IMR-90 (cell line): ENCODE data around the gene SEC11C. TPM values are rescaled to one million over a fixed set of nuclear protein-coding genes. Genes with fewer than 3 reads are reported as not detected.
A peak's percentile ranks its signal among the peaks of the same experiment; 100 is the strongest.

Experiments
- ATAC-seq: fragments of 200-7000 bp; cut with Tn5 transposase; 2 replicates; pipeline ENCODE4 v1.9.1; 2020; ENCODE audit warnings: low read depth, mild to moderate bottlenecking, moderate library complexity
- BruUV-seq: library from RNA; stranded (reverse); fragments of 400-500 nt; replicated peaks from 2 replicates; lab custom pipeline; 2021; lab: Mats Ljungman, UMichigan
- CTCF ChIA-PET: fragments of 300-600 bp; formaldehyde crosslinking; extraction: SDS; loops from one replicate; lab custom pipeline; 2021; ENCODE audit warnings: antibody characterized with exemption; lab: Yijun Ruan, JAX
- POLR2A ChIA-PET: fragments of 300-600 bp; sonication (Branson Sonifier 250); formaldehyde crosslinking; loops from one replicate; lab custom pipeline; 2022; ENCODE audit warnings: antibody characterized with exemption; ENCODE audit not compliant: unreplicated experiment; lab: Charles Lee
- DNase-seq: peaks from one replicate; pipeline ENCODE4 v3.0.0; 2013
- H2AFZ ChIP-seq: replicated peaks from 2 replicates; pipeline ENCODE3; 2013; ENCODE audit warnings: low read length, mild to moderate bottlenecking; ENCODE audit not compliant: poor library complexity
- H2AK5ac ChIP-seq: 2 replicates; pipeline ENCODE4 v1.6.1; 2013; ENCODE audit warnings: low read depth, low read length, inconsistent platforms
- H2AK9ac ChIP-seq: replicated peaks from 2 replicates; pipeline ENCODE3; 2013; ENCODE audit warnings: mild to moderate bottlenecking, low read depth, low read length, moderate library complexity; ENCODE audit not compliant: poor library complexity
- H2BK120ac ChIP-seq: 2 replicates; pipeline ENCODE4 v1.6.1; 2013; ENCODE audit warnings: low read depth, low read length, inconsistent platforms
- H2BK15ac ChIP-seq: 3 replicates; pipeline ENCODE4 v1.6.1; 2013; ENCODE audit warnings: low read depth, low read length, inconsistent platforms
- H2BK20ac ChIP-seq: 2 replicates; pipeline ENCODE4 v1.6.1; 2013; ENCODE audit warnings: low read depth, mild to moderate bottlenecking, inconsistent platforms, low read length, moderate library complexity
- H2BK5ac ChIP-seq: 2 replicates; pipeline ENCODE4 v1.6.1; 2013; ENCODE audit warnings: mild to moderate bottlenecking, low read depth, low read length, inconsistent platforms; ENCODE audit not compliant: poor library complexity, severe bottlenecking
- H3K14ac ChIP-seq: replicated peaks from 2 replicates; pipeline ENCODE4 v1.6.1; 2013; ENCODE audit warnings: low read depth, low read length, inconsistent platforms
- H3K18ac ChIP-seq: 2 replicates; pipeline ENCODE4 v1.6.1; 2013; ENCODE audit warnings: low read depth, low read length, control low read depth
- H3K23ac ChIP-seq: 2 replicates; pipeline ENCODE4 v1.6.1; 2013; ENCODE audit warnings: low read depth, low read length, inconsistent platforms
- H3K27ac ChIP-seq: 2 replicates; pipeline ENCODE4 v1.5.1; 2013; ENCODE audit warnings: mild to moderate bottlenecking, control low read depth, low read length; ENCODE audit not compliant: insufficient read depth
- H3K27me3 ChIP-seq: 2 replicates; pipeline ENCODE4 v1.6.1; 2013; ENCODE audit warnings: low read length; ENCODE audit not compliant: control insufficient read depth, insufficient read depth
- H3K36me3 ChIP-seq: 2 replicates; pipeline ENCODE4 v1.6.1; 2013; ENCODE audit warnings: low read length, mixed read lengths; ENCODE audit not compliant: control insufficient read depth, insufficient read depth
- H3K4ac ChIP-seq: 2 replicates; pipeline ENCODE4 v1.6.1; 2013; ENCODE audit warnings: low read depth, low read length, inconsistent platforms
- H3K4me1 ChIP-seq: 2 replicates; pipeline ENCODE4 v1.6.1; 2013; ENCODE audit warnings: low read length, mixed read lengths; ENCODE audit not compliant: control insufficient read depth, insufficient read depth
- H3K4me2 ChIP-seq: 2 replicates; pipeline ENCODE4 v1.6.1; 2013; ENCODE audit warnings: low read depth, mild to moderate bottlenecking, control low read depth, low read length, moderate library complexity
- H3K4me3 ChIP-seq: 2 replicates; pipeline ENCODE4 v1.5.1; 2013; ENCODE audit warnings: low read depth, mild to moderate bottlenecking, control low read depth, low read length, moderate library complexity; ENCODE audit not compliant: insufficient read depth
- H3K56ac ChIP-seq: 2 replicates; pipeline ENCODE4 v1.6.1; 2013; ENCODE audit warnings: low read length, inconsistent platforms; ENCODE audit not compliant: insufficient read depth; ENCODE audit errors: extremely low read depth
- H3K79me1 ChIP-seq, 2 experiments: 2 replicates each; pipeline ENCODE4 v1.6.1; 2013; ENCODE audit warnings: low read length in 2 of 2, inconsistent platforms in 1 of 2, low read depth in 1 of 2
- H3K9ac ChIP-seq: 2 replicates; pipeline ENCODE4 v1.6.1; 2013; ENCODE audit warnings: low read depth, low read length, control low read depth
- H3K9me1 ChIP-seq: 2 replicates; pipeline ENCODE4 v1.6.1; 2013; ENCODE audit warnings: low read length, inconsistent platforms; ENCODE audit not compliant: insufficient read depth
- H3K9me3 ChIP-seq: 2 replicates; pipeline ENCODE4 v1.6.1; 2013; ENCODE audit warnings: low read length; ENCODE audit not compliant: control insufficient read depth, insufficient read depth
- H4K20me1 ChIP-seq: 2 replicates; pipeline ENCODE4 v1.6.1; 2013; ENCODE audit warnings: low read length, inconsistent platforms; ENCODE audit not compliant: insufficient read depth
- H4K5ac ChIP-seq: 2 replicates; pipeline ENCODE4 v1.6.1; 2013; ENCODE audit warnings: mild to moderate bottlenecking, low read depth, low read length, control low read depth
- H4K8ac ChIP-seq, 2 experiments: 2 replicates each; pipeline ENCODE4 v1.6.1; 2013; ENCODE audit warnings: low read depth in 2 of 2, low read length in 2 of 2, control low read depth in 1 of 2, inconsistent platforms in 1 of 2
- H4K91ac ChIP-seq: 2 replicates; pipeline ENCODE4 v1.6.1; 2013; ENCODE audit warnings: low read depth, low read length, inconsistent platforms; ENCODE audit not compliant: insufficient read depth
- BHLHE40 ChIP-seq: fragments of 150-350 bp; IDR thresholded peaks from 2 replicates; pipeline ENCODE4 v1.6.1; 2016; ENCODE audit warnings: mild to moderate bottlenecking, low read depth, low read length
- CEBPB ChIP-seq: IDR thresholded peaks from 2 replicates; pipeline ENCODE4 v1.6.1; 2012; ENCODE audit warnings: low read depth, low read length, improper control_type of control experiment
- CHD1 ChIP-seq: IDR thresholded peaks from 2 replicates; pipeline ENCODE4 v1.6.1; 2012; ENCODE audit warnings: low read depth, low read length, improper control_type of control experiment
- FOS ChIP-seq: fragments of 150-350 bp; IDR thresholded peaks from 2 replicates; pipeline ENCODE4 v1.6.1; 2016; ENCODE audit warnings: low read depth, low read length
- MAFK ChIP-seq: IDR thresholded peaks from 2 replicates; pipeline ENCODE4 v1.6.1; 2012; ENCODE audit warnings: low read depth, low read length, improper control_type of control experiment
- MAZ ChIP-seq: IDR thresholded peaks from 2 replicates; pipeline ENCODE4 v1.6.1; 2012; ENCODE audit warnings: low read depth, mild to moderate bottlenecking, low read length, improper control_type of control experiment, moderate library complexity, borderline replicate concordance
- MXI1 ChIP-seq: IDR thresholded peaks from 2 replicates; pipeline ENCODE4 v1.6.1; 2012; ENCODE audit warnings: low read depth, mild to moderate bottlenecking, low read length, moderate library complexity, borderline replicate concordance
- NFE2L2 ChIP-seq: fragments of 150-350 bp; IDR thresholded peaks from 2 replicates; pipeline ENCODE4 v1.6.1; 2016; ENCODE audit warnings: low read depth, mild to moderate bottlenecking, low read length
- POLR2A ChIP-seq: IDR thresholded peaks from 2 replicates; pipeline ENCODE4 v1.6.1; 2012; ENCODE audit warnings: mild to moderate bottlenecking, low read depth, low read length
- RAD21 ChIP-seq: IDR thresholded peaks from 2 replicates; pipeline ENCODE4 v1.6.1; 2012; ENCODE audit warnings: low read length, improper control_type of control experiment
- RCOR1 ChIP-seq: IDR thresholded peaks from 2 replicates; pipeline ENCODE4 v1.6.1; 2012; ENCODE audit warnings: mild to moderate bottlenecking, low read length, improper control_type of control experiment; ENCODE audit not compliant: insufficient replicate concordance
- RFX5 ChIP-seq: IDR thresholded peaks from 2 replicates; pipeline ENCODE4 v1.8.0; 2012; ENCODE audit warnings: low read depth, mild to moderate bottlenecking, low read length, moderate library complexity
- SMC3 ChIP-seq: fragments of 150-350 bp; IDR thresholded peaks from 2 replicates; pipeline ENCODE4 v1.6.1; 2016; ENCODE audit warnings: low read depth, mild to moderate bottlenecking, antibody characterized with exemption, low read length, moderate library complexity
- WGBS, 2 experiments: methylation state at CpG; one replicate each; pipeline versions ENCODE4 v1.1.5 to v1.1.7; 2013; ENCODE audit warnings: missing lambda C conversion rate in 2 of 2; ENCODE audit not compliant: insufficient read length in 1 of 2; ENCODE audit errors: extremely low coverage in 2 of 2; 5-methylcytosine and 5-hydroxymethylcytosine counted together
- dilution Hi-C: fragments of 300-500 bp; cut with HindIII; formaldehyde crosslinking; loops from one replicate; pipeline ENCODE4 v1.14.3; 2018; ENCODE audit warnings: low sequenced_read_pairs; ENCODE audit not compliant: unreplicated experiment
- in situ Hi-C: fragments of 300-500 bp; cut with MboI; formaldehyde crosslinking; loops from 3 replicates; pipeline ENCODE4 v1.14.3; 2019; ENCODE audit warnings: low sequenced_read_pairs, inconsistent platforms, mixed read lengths
- intact Hi-C: fragments of 100-400 bp; cut with micrococcal nuclease; formaldehyde crosslinking; loops from 2 replicates; pipeline ENCODE4 v1.10.0; 2022
- polyA plus RNA-seq, 3 experiments: library from polyadenylated mRNA; depleted of rRNA; stranded (reverse); fragments of >200 nt; gene quantifications; 2 replicates each; pipeline ENCODE4 v1.2.3, GENCODE V29; 2012; ENCODE audit warnings: low replicate concordance in 1 of 3
- total RNA-seq: library from RNA; depleted of rRNA; stranded (reverse); fragments of >200 nt; gene quantifications from 2 replicates; pipeline ENCODE4 v1.2.3, GENCODE V29; 2012
- TF ChIP-seq, protein P1 (sequence below): fragments of 150-350 bp; IDR thresholded peaks from 2 replicates; pipeline ENCODE4 v1.6.1; 2016; ENCODE audit warnings: low read depth, mild to moderate bottlenecking, low read length, moderate library complexity, borderline replicate concordance
- TF ChIP-seq, protein P2 (sequence below): conservative IDR thresholded peaks from 2 replicates; pipeline ENCODE4 v1.5.1; 2012; ENCODE audit warnings: mild to moderate bottlenecking, low read depth, low read length, improper control_type of control experiment
- TF ChIP-seq, protein P3 (sequence below): fragments of 150-350 bp; IDR thresholded peaks from 2 replicates; pipeline ENCODE4 v1.6.1; 2017; ENCODE audit warnings: mild to moderate bottlenecking, antibody characterized with exemption, low read length, low read depth

Gene SEC11C
- total and polyA plus RNA-seq, 2 of the 4 experiments (the other 2 are of a cell fraction) = 10.6 to 11.9 TPM

DNA sequence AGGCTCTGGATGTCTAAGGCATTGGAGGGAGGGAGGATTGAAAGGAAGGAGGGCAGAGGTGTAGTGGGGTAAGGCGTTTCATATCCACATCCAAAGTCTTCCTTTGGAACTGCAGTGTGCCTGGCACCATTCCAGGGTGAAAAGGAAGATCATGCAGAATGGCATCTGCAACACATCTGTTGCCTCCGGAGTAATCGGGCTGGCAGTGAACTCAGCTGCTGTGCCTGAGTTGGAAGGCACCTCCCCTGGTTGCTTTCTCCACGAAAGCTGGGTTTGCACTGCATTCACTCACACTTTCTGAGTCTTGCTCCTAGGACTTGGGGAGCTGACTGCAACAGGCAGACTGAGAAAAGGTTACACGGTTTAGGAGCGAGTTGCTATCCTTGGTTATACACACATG lies 30.3 kb upstream of the SEC11C start:
- Histone ChIP-seq H4K8ac (no peak overlapping the region), H2AFZ (peak overlapping the region; percentile 43), H2AK9ac (no peak overlapping the region), H2BK5ac (no peak overlapping the region), H3K4me2 (no peak overlapping the region), H2BK15ac (no peak overlapping the region), H3K79me1 (no peaks in the 10 kb centered on the region), H2BK20ac (no peak overlapping the region), H3K9me1 (no peaks in the 10 kb centered on the region), H3K9ac (no peak overlapping the region), H2BK120ac (no peak overlapping the region), H3K14ac (no peak overlapping the region), H3K23ac (no peak overlapping the region), H3K27me3 (peaks cover 47% of the 10 kb centered on the region), H3K4ac (no peak overlapping the region), H4K91ac (no peak overlapping the region), H3K4me3 (no peak overlapping the region), H3K56ac (no peak overlapping the region), H4K20me1 (no peaks in the 10 kb centered on the region), H3K36me3 (no peaks in the 10 kb centered on the region), H3K4me1 (no peaks in the 10 kb centered on the region), H3K9me3 (no peaks in the 10 kb centered on the region), H2AK5ac (no peak overlapping the region), H3K27ac (no peak overlapping the region), H3K18ac (no peak overlapping the region), H4K5ac (no peak overlapping the region)
- TF ChIP-seq, protein P1, sequence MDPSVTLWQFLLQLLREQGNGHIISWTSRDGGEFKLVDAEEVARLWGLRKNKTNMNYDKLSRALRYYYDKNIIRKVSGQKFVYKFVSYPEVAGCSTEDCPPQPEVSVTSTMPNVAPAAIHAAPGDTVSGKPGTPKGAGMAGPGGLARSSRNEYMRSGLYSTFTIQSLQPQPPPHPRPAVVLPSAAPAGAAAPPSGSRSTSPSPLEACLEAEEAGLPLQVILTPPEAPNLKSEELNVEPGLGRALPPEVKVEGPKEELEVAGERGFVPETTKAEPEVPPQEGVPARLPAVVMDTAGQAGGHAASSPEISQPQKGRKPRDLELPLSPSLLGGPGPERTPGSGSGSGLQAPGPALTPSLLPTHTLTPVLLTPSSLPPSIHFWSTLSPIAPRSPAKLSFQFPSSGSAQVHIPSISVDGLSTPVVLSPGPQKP = no peak
- TF ChIP-seq MAFK (no peak), CEBPB (no peak), POLR2A (no peak), CHD1 (no peak), MXI1 (no peak), BHLHE40 (no peak), SMC3 (no peak), FOS (no peak), RFX5 (no peak), NFE2L2 (no peak), RAD21 (no peak), MAZ (no peak), RCOR1 (no peak)
- TF ChIP-seq, protein P2, sequence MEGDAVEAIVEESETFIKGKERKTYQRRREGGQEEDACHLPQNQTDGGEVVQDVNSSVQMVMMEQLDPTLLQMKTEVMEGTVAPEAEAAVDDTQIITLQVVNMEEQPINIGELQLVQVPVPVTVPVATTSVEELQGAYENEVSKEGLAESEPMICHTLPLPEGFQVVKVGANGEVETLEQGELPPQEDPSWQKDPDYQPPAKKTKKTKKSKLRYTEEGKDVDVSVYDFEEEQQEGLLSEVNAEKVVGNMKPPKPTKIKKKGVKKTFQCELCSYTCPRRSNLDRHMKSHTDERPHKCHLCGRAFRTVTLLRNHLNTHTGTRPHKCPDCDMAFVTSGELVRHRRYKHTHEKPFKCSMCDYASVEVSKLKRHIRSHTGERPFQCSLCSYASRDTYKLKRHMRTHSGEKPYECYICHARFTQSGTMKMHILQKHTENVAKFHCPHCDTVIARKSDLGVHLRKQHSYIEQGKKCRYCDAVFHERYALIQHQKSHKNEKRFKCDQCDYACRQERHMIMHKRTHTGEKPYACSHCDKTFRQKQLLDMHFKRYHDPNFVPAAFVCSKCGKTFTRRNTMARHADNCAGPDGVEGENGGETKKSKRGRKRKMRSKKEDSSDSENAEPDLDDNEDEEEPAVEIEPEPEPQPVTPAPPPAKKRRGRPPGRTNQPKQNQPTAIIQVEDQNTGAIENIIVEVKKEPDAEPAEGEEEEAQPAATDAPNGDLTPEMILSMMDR = no peak
- TF ChIP-seq, protein P3, sequence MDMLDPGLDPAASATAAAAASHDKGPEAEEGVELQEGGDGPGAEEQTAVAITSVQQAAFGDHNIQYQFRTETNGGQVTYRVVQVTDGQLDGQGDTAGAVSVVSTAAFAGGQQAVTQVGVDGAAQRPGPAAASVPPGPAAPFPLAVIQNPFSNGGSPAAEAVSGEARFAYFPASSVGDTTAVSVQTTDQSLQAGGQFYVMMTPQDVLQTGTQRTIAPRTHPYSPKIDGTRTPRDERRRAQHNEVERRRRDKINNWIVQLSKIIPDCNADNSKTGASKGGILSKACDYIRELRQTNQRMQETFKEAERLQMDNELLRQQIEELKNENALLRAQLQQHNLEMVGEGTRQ = no peak
- in situ Hi-C loops = no loop called here
- no TSS peak for BruUV-seq
- ChIA-PET POLR2A (no interaction called here), CTCF (no interaction called here)
- DNase-seq = no peak
- WGBS, 2 experiments = 7% methylated on average over 3 of the region's 6 CpGs; no CpG with 5 or more reads in 1 of the 2 experiments
- no peak for ATAC-seq
- dilution Hi-C loops = no loop called here
- intact Hi-C loops = no loop called here
